ENCODE results near the gene SYCP1. TPM values are rescaled to one million over a fixed set of nuclear protein-coding genes. Genes with fewer than 3 reads are reported as not detected.

The SYCP1 gene
- total and polyA plus RNA-seq, 2 experiments from 2014 or later, result 0.24 to 0.66 TPM

DNA sequence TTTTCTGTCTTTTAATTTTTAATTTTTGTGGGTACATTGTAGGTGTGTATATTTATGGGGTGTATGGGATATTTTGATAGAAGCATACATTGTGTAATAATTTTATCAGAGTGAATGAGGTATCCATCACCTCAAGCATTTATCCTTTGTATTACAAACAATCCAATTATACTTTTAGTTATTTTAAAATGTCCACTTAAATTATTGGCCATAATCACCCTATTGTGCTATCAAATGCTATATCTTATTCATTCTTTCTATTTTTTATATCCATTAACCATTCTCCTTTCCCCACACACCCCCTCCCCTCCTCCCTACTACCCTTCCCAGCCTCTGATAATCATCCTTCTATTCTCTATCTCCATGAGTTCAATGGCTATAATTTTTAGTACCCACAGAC is 104.8 kb downstream of the SYCP1 start:
- Mint-ChIP-seq H3K9me3 (peaks cover 3% of the 10 kb centered on the region; the same call in 1 of the 3 replicates), H3K4me3 (no peak overlapping the region), H3K27ac (no peak overlapping the region), H3K36me3 (ENCODE audit: low read depth) (no peaks in the 10 kb centered on the region), H3K27me3 (ENCODE audit: insufficient read depth, low read depth, poor library complexity) (no peaks in the 10 kb centered on the region), H3K4me1 (no peaks in the 10 kb centered on the region)
- H3K4me3 ChIP-seq, result no peak overlapping the region
- TF ChIP-seq EZH2 (IDR thresholded peaks at IDR 0.05; ENCODE audit: low read depth, unreplicated experiment), result no peak
- TF ChIP-seq JUNB (IDR thresholded peaks at IDR 0.05; ENCODE audit: unreplicated experiment), result no peak
- TF ChIP-seq EZH2phosphoT487 (IDR thresholded peaks at IDR 0.05; ENCODE audit: unreplicated experiment), result no peak
- no peaks in the 10 kb centered on the region for H3F3A ChIP-seq (replicated peaks; ENCODE audit: low read depth)
- ATAC-seq (no peak), DNase-seq (ENCODE audit: low spot score) (no peak)
- no peaks in the 10 kb centered on the region for H3K27me3 ChIP-seq (ENCODE audit: insufficient read depth)
- no peaks in the 10 kb centered on the region for H3K36me3 ChIP-seq (ENCODE audit: insufficient read depth)
- no peak overlapping the region for H3K4me2 ChIP-seq
- H4K20me1 ChIP-seq (replicated peaks; ENCODE audit: insufficient read depth), result no peaks in the 10 kb centered on the region
- H3K27ac ChIP-seq (ENCODE audit: low read depth), result no peak overlapping the region
- no peaks in the 10 kb centered on the region for H3K79me2 ChIP-seq (replicated peaks; ENCODE audit: insufficient read depth)
- H2AFZ ChIP-seq, result no peak overlapping the region
- H3K9me2 ChIP-seq (ENCODE audit: insufficient read depth), result no peaks in the 10 kb centered on the region
- H3K4me1 ChIP-seq (ENCODE audit: insufficient read depth), result no peaks in the 10 kb centered on the region

DNA sequence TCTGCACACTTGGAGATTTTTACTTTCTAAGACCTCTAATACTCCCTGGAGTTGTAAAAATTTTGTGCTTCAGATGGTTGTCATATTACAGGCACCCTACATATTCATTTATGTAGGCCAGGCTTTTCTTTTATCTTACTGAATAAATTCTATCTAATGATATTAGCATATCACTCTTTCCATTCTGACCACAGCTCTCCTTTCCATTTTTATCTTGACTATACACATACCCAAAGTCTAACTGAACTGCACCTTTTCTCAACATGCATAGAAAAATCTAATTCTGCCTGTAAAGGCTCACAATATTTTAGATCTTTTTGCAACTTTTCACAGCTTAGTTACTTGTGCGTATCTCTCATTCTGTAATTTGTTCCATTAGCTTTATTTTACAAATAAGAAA is 122.2 kb downstream of the SYCP1 start:
- no peak overlapping the region for H3K4me3 Mint-ChIP-seq
- H3K79me2 ChIP-seq (replicated peaks; ENCODE audit: insufficient read depth), result no peaks in the 10 kb centered on the region
- TF ChIP-seq REST (IDR thresholded peaks at IDR 0.05; ENCODE audit: unreplicated experiment) (no peak), ZNF462 (CRISPR knock-in tag; IDR thresholded peaks at IDR 0.05) (no peak), ZNF331 (CRISPR knock-in tag; IDR thresholded peaks at IDR 0.05; ENCODE audit: low read depth) (no peak), EZH2phosphoT487 (IDR thresholded peaks at IDR 0.05; ENCODE audit: unreplicated experiment) (no peak), EZH2 (IDR thresholded peaks at IDR 0.05; ENCODE audit: low read depth, unreplicated experiment) (no peak), CREB1 (CRISPR knock-in tag; IDR thresholded peaks at IDR 0.05; ENCODE audit: low read depth) (no peak), NANOG (IDR thresholded peaks at IDR 0.05; ENCODE audit: borderline replicate concordance) (no peak), ZNF114 (CRISPR knock-in tag; IDR thresholded peaks at IDR 0.05) (no peak)
- TF ChIP-seq, protein P1, sequence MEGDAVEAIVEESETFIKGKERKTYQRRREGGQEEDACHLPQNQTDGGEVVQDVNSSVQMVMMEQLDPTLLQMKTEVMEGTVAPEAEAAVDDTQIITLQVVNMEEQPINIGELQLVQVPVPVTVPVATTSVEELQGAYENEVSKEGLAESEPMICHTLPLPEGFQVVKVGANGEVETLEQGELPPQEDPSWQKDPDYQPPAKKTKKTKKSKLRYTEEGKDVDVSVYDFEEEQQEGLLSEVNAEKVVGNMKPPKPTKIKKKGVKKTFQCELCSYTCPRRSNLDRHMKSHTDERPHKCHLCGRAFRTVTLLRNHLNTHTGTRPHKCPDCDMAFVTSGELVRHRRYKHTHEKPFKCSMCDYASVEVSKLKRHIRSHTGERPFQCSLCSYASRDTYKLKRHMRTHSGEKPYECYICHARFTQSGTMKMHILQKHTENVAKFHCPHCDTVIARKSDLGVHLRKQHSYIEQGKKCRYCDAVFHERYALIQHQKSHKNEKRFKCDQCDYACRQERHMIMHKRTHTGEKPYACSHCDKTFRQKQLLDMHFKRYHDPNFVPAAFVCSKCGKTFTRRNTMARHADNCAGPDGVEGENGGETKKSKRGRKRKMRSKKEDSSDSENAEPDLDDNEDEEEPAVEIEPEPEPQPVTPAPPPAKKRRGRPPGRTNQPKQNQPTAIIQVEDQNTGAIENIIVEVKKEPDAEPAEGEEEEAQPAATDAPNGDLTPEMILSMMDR (conservative IDR thresholded peaks at IDR 0.05; ENCODE audit: low read depth in 2 of 2), result no peak

More for the DNA sequence above, 122.2 kb downstream of the SYCP1 start:
- Histone ChIP-seq H3F3A (replicated peaks; ENCODE audit: low read depth) (no peaks in the 10 kb centered on the region), H3K27ac (ENCODE audit: low read depth) (no peak overlapping the region), H3K4me1 (ENCODE audit: insufficient read depth) (no peaks in the 10 kb centered on the region), H3K4me3 (no peak overlapping the region), H3K4me2 (no peak overlapping the region), H3K36me3 (ENCODE audit: insufficient read depth) (no peaks in the 10 kb centered on the region), H4K20me1 (replicated peaks; ENCODE audit: insufficient read depth) (no peaks in the 10 kb centered on the region), H2AFZ (no peak overlapping the region), H3K9me2 (ENCODE audit: insufficient read depth) (no peaks in the 10 kb centered on the region), H3K27me3 (ENCODE audit: insufficient read depth) (no peaks in the 10 kb centered on the region)
- no peaks in the 10 kb centered on the region for H3K27me3 Mint-ChIP-seq (ENCODE audit: insufficient read depth, low read depth, poor library complexity)
- H3K36me3 Mint-ChIP-seq (ENCODE audit: low read depth), result no peaks in the 10 kb centered on the region
- H3K9me3 Mint-ChIP-seq, result no peaks in the 10 kb centered on the region
- no peak for DNase-seq (ENCODE audit: low spot score)
- no peak for ATAC-seq
- H3K4me1 Mint-ChIP-seq, result no peaks in the 10 kb centered on the region
- H3K27ac Mint-ChIP-seq, result no peak overlapping the region
